Endodermal cell (in vitro differentiated cells): ENCODE measurements around the gene TM4SF4. TPM values are rescaled to one million over a fixed set of nuclear protein-coding genes. Genes with fewer than 3 reads are reported as not detected.
A peak's percentile ranks its signal among the peaks of the same experiment; 100 is the strongest.

Experiments used
- DNase-seq: peaks from one replicate; pipeline ENCODE4 v3.0.0-alpha.2; 2017
- H3K27ac ChIP-seq: 2 replicates; pipeline ENCODE4 v1.5.1; 2013; ENCODE audit warnings: mild to moderate bottlenecking, low read depth, low read length, moderate library complexity
- H3K27me3 ChIP-seq: 2 replicates; pipeline ENCODE4 v1.6.1; 2013; ENCODE audit warnings: mild to moderate bottlenecking, low read length, moderate library complexity; ENCODE audit not compliant: insufficient read depth, control insufficient read depth, poor library complexity, severe bottlenecking
- H3K36me3 ChIP-seq: 2 replicates; pipeline ENCODE4 v1.7.0; 2013; ENCODE audit warnings: mild to moderate bottlenecking, low read length, moderate library complexity; ENCODE audit not compliant: control insufficient read depth, insufficient read depth
- H3K4me1 ChIP-seq: one replicate; pipeline ENCODE4 v1.7.0; 2013; ENCODE audit warnings: low read length; ENCODE audit not compliant: control insufficient read depth, insufficient read depth
- H3K4me3 ChIP-seq: 2 replicates; pipeline ENCODE4 v1.5.1; 2013; ENCODE audit warnings: mild to moderate bottlenecking, low read length, moderate library complexity
- H3K9ac ChIP-seq: 2 replicates; pipeline ENCODE4 v1.6.1; 2013; ENCODE audit warnings: mild to moderate bottlenecking, low read length, moderate library complexity; ENCODE audit not compliant: poor library complexity, severe bottlenecking; ENCODE audit errors: extremely low read depth
- H3K9me3 ChIP-seq: 2 replicates; pipeline ENCODE4 v1.6.1; 2013; ENCODE audit warnings: mild to moderate bottlenecking, low read length, moderate library complexity; ENCODE audit not compliant: control insufficient read depth
- H3K27ac Mint-ChIP-seq: 2 replicates; pipeline ENCODE4 v1.8.0; 2020; ENCODE audit warnings: mixed read lengths
- H3K27me3 Mint-ChIP-seq: 2 replicates; pipeline ENCODE4 v1.8.0; 2021; ENCODE audit warnings: mild to moderate bottlenecking, mixed read lengths; ENCODE audit not compliant: insufficient read depth
- H3K36me3 Mint-ChIP-seq: 2 replicates; pipeline ENCODE4 v1.8.0; 2020; ENCODE audit warnings: low read depth, mixed read lengths
- H3K4me1 Mint-ChIP-seq: 2 replicates; pipeline ENCODE4 v1.8.0; 2020; ENCODE audit warnings: mixed read lengths
- H3K4me3 Mint-ChIP-seq: 2 replicates; pipeline ENCODE4 v1.8.0; 2020; ENCODE audit warnings: mild to moderate bottlenecking, moderate library complexity, mixed read lengths
- H3K9me3 Mint-ChIP-seq: 2 replicates; pipeline ENCODE4 v1.8.0; 2020; ENCODE audit warnings: mild to moderate bottlenecking, mixed read lengths
- CTCF ChIP-seq: fragments of 200-600 bp; sonication (generic); conservative IDR thresholded peaks from 2 replicates; pipeline ENCODE4 v1.5.0; 2021; ENCODE audit warnings: antibody characterized with exemption, mild to moderate bottlenecking
- WGBS, 2 experiments: methylation state at CpG; one replicate each; pipeline versions ENCODE4 v1.1.5 to v1.1.7; 2013; ENCODE audit warnings: missing lambda C conversion rate in 2 of 2, mixed read lengths in 1 of 2; ENCODE audit not compliant: insufficient coverage in 1 of 2, insufficient read length in 1 of 2; 5-methylcytosine and 5-hydroxymethylcytosine counted together
- total RNA-seq, 2 donors: library from RNA; stranded (reverse); fragmentation: NEBNext Ultra II Directional in 1 of 2; extraction: Animal tissue kit (Norgen Biotek cat#: 25700) in 1 of 2; gene quantifications; 2 replicates in 1 of 2; 3 replicates in 1 of 2; pipeline ENCODE4 v1.2.1, GENCODE V29; 2021

Gene TM4SF4
- total RNA-seq, 2 donors from 2014 or later, result not detected

GRCh38 chr3:149541091-149541491, 66.6 kb downstream of the TM4SF4 start:
- Mint-ChIP-seq H3K36me3 (peaks cover 11% of the 10 kb centered on the region), H3K4me1 (peaks cover 46% of the 10 kb centered on the region), H3K27ac (no peak overlapping the region), H3K9me3 (no peaks in the 10 kb centered on the region), H3K4me3 (no peak overlapping the region), H3K27me3 (no peaks in the 10 kb centered on the region)
- no peak overlapping the region for H3K4me3 ChIP-seq
- H3K27me3 ChIP-seq, result no peaks in the 10 kb centered on the region
- TF ChIP-seq CTCF, result peak; percentile 30
- no peak overlapping the region for H3K9ac ChIP-seq
- peaks cover 14% of the 10 kb centered on the region for H3K36me3 ChIP-seq
- DNase-seq, result no peak
- 80 to 91% methylated on average over 1 to 3 of the region's 3 CpGs for WGBS, 2 experiments
- H3K4me1 ChIP-seq, result peaks cover 16% of the 10 kb centered on the region
- H3K9me3 ChIP-seq, result no peaks in the 10 kb centered on the region
- no peak overlapping the region for H3K27ac ChIP-seq

GRCh38 chr3:149542375-149543312, 68.1 kb downstream of the TM4SF4 start:
- H3K4me1 Mint-ChIP-seq, result peaks cover 35% of the 10 kb centered on the region
- H3K36me3 ChIP-seq, result peaks cover 14% of the 10 kb centered on the region
- DNase-seq, result no peak
- no peak overlapping the region for H3K27ac ChIP-seq
- H3K9ac ChIP-seq, result no peak overlapping the region
- H3K4me3 ChIP-seq, result no peak overlapping the region
- no peaks in the 10 kb centered on the region for H3K27me3 ChIP-seq
- no peak for TF ChIP-seq CTCF
- H3K4me1 ChIP-seq, result peaks cover 16% of the 10 kb centered on the region
- no peaks in the 10 kb centered on the region for H3K27me3 Mint-ChIP-seq
- no peaks in the 10 kb centered on the region for H3K9me3 Mint-ChIP-seq
- no peak overlapping the region for H3K4me3 Mint-ChIP-seq
- 71 to 88% methylated on average over 1 to 9 of the region's 9 CpGs for WGBS, 2 experiments
- H3K27ac Mint-ChIP-seq, result peak overlapping the region; percentile 80
- H3K9me3 ChIP-seq, result no peaks in the 10 kb centered on the region
- peaks cover 12% of the 10 kb centered on the region for H3K36me3 Mint-ChIP-seq

- TF ChIP-seq CTCF, result no peak
- peaks cover 12% of the 10 kb centered on the region for H3K36me3 Mint-ChIP-seq
- Histone ChIP-seq H3K4me1 (peaks cover 7% of the 10 kb centered on the region), H3K36me3 (peaks cover 14% of the 10 kb centered on the region), H3K4me3 (no peak overlapping the region), H3K27ac (no peak overlapping the region), H3K9ac (no peak overlapping the region), H3K9me3 (no peaks in the 10 kb centered on the region), H3K27me3 (no peaks in the 10 kb centered on the region)
- H3K9me3 Mint-ChIP-seq, result no peaks in the 10 kb centered on the region
- no peak overlapping the region for H3K4me3 Mint-ChIP-seq
- 88% methylated on average over 1 of the region's 2 CpGs; no CpG with 5 or more reads in 1 of the 2 experiments for WGBS, 2 experiments
- H3K27me3 Mint-ChIP-seq, result no peaks in the 10 kb centered on the region
- no peak for DNase-seq
- peaks cover 40% of the 10 kb centered on the region for H3K4me1 Mint-ChIP-seq
- no peak overlapping the region for H3K27ac Mint-ChIP-seq
Observed at GRCh38 chr3:149545049-149545448, 70.6 kb downstream of the TM4SF4 start.
